Mucosa of descending colon (tissue), 3 donors: Measurements from ENCODE around the gene NPBWR2. TPM values are rescaled to one million over a fixed set of nuclear protein-coding genes. Genes with fewer than 3 reads are reported as not detected.

Experiments used
- ATAC-seq: fragments of 200-7000 bp; cut with Tn5 transposase; one replicate; pipeline ENCODE4 v1.9.1; 2020; ENCODE audit warnings: mild to moderate bottlenecking, moderate library complexity
- DNase-seq, 3 donors: peaks; one replicate each; pipeline ENCODE4 v3.0.0-alpha.2; 2020
- H3K36me3 ChIP-seq: fragments of 200-600 bp; one replicate; pipeline ENCODE4 v1.8.0; 2021; ENCODE audit warnings: low read depth, mild to moderate bottlenecking
- H3K4me1 ChIP-seq: fragments of 200-600 bp; one replicate; pipeline ENCODE4 v1.8.0; 2021; ENCODE audit warnings: low read depth, mild to moderate bottlenecking
- H3K4me3 ChIP-seq: fragments of 200-600 bp; one replicate; pipeline ENCODE4 v1.8.0; 2021; ENCODE audit warnings: mild to moderate bottlenecking
- H3K9me3 ChIP-seq: fragments of 200-600 bp; one replicate; pipeline ENCODE4 v1.8.0; 2021; ENCODE audit warnings: mild to moderate bottlenecking
- intact Hi-C, 2 donors: fragments of 100-400 bp; cut with DNase I in 1 of 2; cut with micrococcal nuclease in 1 of 2; formaldehyde crosslinking; loops; one replicate each; pipeline versions ENCODE4 v1.11.0 to v1.11.1; 2022; cut with DNase I, micrococcal nuclease
- total RNA-seq, 3 donors: library from RNA; stranded (reverse); fragmentation: NEBNext Ultra II Directional in 2 of 3; extraction: Animal tissue kit (Norgen Biotek cat#: 25700) in 2 of 3; gene quantifications; one replicate each; pipeline versions ENCODE4 v1.2.1 to v1.2.4, GENCODE V29; 2021 to 2023
- TF ChIP-seq, protein P1 (sequence below): fragments of 200-600 bp; IDR thresholded peaks from one replicate; pipeline ENCODE4 v1.8.0; 2022; ENCODE audit warnings: antibody characterized with exemption, mild to moderate bottlenecking
- donor health status: DM: no; HTN: no; CAD: no; lungs with moderate emphysema.
- donor health status: DM: no; HTN: no; CAD: no.
- donor health status: DM: no; HTN: yes; CAD: no.

Gene NPBWR2
- total RNA-seq, 3 donors from 2014 or later = not detected

DNA sequence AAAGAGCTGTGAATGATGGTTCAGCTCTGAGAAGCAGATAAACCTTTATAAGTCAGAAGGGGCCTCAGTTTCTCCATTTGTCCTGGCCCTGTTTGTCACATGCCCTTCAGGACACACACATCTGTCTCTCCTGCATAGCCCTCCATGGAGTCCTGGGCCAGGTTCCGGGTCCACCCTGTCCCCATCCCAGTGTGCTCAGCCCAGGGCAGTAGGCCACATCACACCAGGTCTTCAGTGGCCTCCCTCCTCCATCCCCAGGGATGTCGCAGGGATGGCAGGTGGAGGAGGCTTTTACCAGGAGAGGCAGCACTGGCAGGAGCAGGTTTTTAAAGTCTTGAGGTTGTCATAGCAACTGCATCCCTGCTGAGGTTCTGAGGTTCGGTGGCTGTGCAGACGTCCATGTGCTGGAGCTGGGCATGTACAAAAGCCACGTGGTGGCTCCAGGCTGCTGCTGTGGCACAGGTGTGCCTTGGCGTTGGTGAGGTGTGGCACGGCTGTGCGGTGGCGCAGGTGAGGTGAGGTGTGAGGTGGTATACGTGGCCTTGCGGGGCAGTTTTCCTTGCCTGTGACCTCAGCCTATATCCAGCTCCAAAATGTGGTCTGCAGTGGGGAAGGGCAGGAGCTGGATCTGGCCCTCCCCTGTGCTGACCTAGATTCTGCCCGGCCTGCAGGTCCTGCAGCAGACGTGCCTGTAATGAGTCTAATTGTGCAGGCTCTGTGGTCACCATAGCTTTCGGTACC lies 8.0 kb upstream of the NPBWR2 start:
- H3K4me3 ChIP-seq = no peak overlapping the region
- ATAC-seq (no peak), DNase-seq (no peak)
- intact Hi-C loops = no loop called here
- no peaks in the 10 kb centered on the region for H3K4me1 ChIP-seq
- TF ChIP-seq, protein P1, sequence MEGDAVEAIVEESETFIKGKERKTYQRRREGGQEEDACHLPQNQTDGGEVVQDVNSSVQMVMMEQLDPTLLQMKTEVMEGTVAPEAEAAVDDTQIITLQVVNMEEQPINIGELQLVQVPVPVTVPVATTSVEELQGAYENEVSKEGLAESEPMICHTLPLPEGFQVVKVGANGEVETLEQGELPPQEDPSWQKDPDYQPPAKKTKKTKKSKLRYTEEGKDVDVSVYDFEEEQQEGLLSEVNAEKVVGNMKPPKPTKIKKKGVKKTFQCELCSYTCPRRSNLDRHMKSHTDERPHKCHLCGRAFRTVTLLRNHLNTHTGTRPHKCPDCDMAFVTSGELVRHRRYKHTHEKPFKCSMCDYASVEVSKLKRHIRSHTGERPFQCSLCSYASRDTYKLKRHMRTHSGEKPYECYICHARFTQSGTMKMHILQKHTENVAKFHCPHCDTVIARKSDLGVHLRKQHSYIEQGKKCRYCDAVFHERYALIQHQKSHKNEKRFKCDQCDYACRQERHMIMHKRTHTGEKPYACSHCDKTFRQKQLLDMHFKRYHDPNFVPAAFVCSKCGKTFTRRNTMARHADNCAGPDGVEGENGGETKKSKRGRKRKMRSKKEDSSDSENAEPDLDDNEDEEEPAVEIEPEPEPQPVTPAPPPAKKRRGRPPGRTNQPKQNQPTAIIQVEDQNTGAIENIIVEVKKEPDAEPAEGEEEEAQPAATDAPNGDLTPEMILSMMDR = no peak
- no peaks in the 10 kb centered on the region for H3K9me3 ChIP-seq
- H3K36me3 ChIP-seq = no peaks in the 10 kb centered on the region

DNA sequence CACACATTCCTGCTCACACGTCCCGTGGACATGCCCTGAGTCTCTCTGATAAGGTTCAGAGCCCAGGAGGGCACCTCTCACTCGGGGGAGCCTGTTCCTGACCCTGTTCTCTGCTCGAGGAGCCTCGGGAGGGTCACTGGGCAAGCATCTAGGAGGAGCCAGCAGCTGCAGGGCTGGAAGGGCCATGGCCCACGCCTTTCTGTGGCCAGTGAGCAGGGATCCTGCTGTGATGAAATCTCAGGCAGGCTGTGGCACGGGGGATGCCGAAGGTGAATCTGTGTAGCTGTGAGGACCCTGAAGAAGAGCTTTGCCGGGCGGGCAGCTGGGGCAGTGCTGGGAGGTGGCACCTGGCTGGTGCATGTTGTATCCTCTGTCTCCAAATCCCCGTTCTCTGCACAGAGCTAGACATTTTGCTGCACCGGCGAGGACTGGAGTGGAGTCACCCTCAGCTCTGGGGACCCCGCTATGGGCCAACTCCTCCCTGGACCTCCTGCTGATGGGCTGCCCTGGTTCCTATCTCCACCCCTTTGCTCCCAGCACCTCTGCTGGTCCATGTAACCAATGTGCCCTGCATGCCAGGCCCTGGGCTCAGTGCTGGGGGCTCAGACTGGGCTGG lies 7.1 kb upstream of the NPBWR2 start:
- intact Hi-C loops = no loop called here
- H3K9me3 ChIP-seq = no peaks in the 10 kb centered on the region
- no peak overlapping the region for H3K4me3 ChIP-seq
- TF ChIP-seq, protein P1 = no peak
- no peaks in the 10 kb centered on the region for H3K4me1 ChIP-seq
- DNase-seq (no peak), ATAC-seq (no peak)
- H3K36me3 ChIP-seq = no peaks in the 10 kb centered on the region

DNA sequence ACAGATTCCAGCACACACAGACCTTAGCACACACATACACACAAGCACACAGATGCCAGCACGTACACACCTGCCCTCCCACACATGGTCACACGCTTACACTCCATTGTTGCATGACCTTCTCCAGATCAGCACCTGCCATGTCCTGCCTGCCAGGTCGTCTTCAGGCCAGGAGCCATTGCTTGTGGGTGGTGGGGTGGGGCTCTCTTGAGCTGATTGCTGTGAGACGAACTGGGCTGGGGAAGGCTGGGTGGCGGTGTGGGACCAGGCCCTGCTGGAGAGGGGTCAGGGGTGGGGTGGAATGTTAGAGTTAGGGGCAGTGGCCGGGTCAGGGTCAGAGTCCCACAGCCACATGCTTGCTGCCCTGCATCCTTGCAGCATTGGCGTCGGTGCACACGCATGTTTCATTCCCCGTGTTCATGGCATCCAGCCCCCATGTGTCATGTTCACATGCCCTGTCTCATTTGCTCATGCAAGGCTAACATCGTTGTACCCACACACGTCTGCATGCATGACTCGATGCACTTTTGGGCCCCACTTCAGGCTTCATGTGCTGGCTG lies 6.5 kb upstream of the NPBWR2 start:
- intact Hi-C loops = no loop called here
- TF ChIP-seq, protein P1 = no peak

DNA sequence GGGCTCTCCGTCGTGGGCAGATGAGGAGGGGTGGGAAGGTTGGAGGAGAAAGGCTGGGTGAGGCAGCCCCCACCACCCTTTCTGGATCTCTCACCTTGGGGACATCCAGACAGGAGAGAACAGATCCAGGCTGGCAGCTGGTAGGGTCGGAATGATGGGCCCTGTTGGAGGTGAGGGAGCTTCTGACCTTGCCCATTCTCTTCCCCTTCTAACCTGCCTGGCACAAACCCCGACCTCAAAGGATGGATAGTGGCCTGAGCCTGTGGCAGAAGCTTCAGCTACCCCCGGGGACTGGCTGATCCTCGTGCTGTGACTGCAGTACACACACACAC lies 6.0 kb upstream of the NPBWR2 start:
- no peaks in the 10 kb centered on the region for H3K36me3 ChIP-seq
- H3K9me3 ChIP-seq = no peaks in the 10 kb centered on the region
- DNase-seq (no peak), ATAC-seq (no peak)
- TF ChIP-seq, protein P1 = no peak
- intact Hi-C loops = no loop called here
- H3K4me1 ChIP-seq = no peaks in the 10 kb centered on the region
- no peak overlapping the region for H3K4me3 ChIP-seq

More for the DNA sequence above, 6.5 kb upstream of the NPBWR2 start:
- H3K36me3 ChIP-seq = no peaks in the 10 kb centered on the region
- DNase-seq = no peak
- ATAC-seq = no peak
- H3K4me3 ChIP-seq = no peak overlapping the region
- H3K4me1 ChIP-seq = no peaks in the 10 kb centered on the region
- no peaks in the 10 kb centered on the region for H3K9me3 ChIP-seq

DNA sequence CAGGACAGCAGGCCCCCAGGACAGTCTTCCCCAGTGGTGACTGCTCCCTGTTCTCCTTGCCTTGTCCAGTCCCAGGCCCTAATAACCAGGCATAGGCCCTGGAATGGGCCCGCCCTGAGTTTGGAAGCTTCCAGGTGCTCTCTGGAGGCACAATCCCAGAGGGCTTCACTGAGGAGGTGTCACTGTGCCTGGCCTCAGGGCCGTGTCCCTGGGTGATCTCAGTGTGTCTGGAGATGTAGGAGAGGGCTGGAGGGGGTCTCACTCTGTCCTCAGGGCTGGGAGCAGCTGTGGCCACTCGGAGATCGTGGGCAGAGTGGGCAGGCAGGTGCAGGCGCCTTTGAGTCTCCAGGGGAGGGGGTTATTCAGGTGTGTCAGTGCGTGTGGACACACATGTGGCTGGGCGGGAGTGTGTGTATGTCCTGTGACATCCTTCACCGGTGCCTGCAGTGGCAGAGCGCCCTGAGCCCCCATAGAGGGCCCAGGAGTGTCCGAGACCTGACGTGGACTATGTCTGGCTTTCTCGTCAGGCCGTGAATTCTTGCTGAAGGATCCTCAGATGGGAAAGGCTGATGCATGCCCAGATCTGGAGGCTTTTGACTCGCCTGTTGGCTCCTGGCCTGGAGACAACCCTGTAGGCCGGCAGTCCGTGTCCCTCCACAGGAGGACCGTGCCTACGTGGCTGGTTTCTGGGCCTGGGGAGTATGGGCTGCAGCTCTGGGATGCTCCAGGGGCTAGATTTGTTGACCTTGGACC lies 5.5 kb upstream of the NPBWR2 start:
- Histone ChIP-seq H3K4me1 (no peaks in the 10 kb centered on the region), H3K4me3 (no peak overlapping the region), H3K9me3 (no peaks in the 10 kb centered on the region), H3K36me3 (no peaks in the 10 kb centered on the region)
- TF ChIP-seq, protein P1 = no peak
- intact Hi-C loops = no loop called here
- ATAC-seq (no peak), DNase-seq (no peak)
